GM19043 (cell line): ENCODE measurements around the gene PTPRN2.

ENCODE experiments used
- ATAC-seq: cut with Tn5 transposase; IDR thresholded peaks from one replicate; pipeline ENCODE4 v1.9.1; 2021; ENCODE audit warnings: low read depth; ENCODE audit not compliant: unreplicated experiment

The PTPRN2 gene

GRCh38 chr7:158074896-158075632 is 512.6 kb downstream of the PTPRN2 start:
- no peak for ATAC-seq

DNA sequence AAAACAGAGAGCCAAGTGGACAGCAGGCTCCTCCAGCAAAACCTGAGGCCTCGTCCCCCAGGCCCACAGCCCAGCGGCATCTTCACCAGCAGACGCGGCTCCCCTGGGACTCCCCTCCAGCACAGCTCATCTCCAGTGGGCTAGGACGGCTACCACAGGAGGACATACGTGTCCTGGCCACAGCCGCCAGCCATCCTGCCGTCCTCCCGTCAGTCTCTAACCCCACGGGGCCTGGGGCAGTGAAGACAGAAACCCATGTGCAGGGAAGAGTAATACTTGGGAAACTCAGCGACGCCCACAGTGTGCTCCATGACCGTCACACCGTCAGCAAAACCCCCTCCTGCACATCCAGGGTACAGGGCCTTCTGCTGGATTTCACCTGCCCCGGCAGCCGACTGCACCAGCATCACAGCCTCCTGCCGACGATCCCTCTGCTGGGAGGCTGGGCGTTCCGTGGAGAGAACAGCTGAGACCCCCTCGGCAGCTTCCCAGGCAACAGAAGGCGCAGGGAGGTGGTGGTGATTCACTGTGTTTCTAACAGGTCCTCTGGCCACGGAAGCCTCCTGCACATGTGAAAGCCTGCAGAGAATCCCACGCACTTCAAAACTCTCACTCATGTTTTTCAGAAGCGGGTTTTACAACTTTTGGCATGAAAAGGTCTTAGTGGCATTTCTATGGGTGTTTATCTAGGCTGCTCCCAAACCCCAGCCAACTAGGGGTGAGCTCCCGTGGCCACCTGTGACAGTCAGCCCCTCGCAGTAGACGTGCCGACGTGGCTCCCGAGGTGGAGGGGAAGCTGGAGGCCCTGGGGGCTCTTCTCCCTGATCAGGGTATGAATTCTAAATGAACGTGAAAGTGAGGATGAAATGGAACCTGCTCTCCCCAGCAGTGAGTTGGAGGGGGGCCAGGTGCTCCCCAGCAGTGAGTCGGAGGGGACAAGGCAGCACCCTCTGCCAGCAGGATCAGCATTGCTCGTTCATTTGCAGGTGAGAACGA is 513.5 kb downstream of the PTPRN2 start:
- ATAC-seq, result no peak

DNA sequence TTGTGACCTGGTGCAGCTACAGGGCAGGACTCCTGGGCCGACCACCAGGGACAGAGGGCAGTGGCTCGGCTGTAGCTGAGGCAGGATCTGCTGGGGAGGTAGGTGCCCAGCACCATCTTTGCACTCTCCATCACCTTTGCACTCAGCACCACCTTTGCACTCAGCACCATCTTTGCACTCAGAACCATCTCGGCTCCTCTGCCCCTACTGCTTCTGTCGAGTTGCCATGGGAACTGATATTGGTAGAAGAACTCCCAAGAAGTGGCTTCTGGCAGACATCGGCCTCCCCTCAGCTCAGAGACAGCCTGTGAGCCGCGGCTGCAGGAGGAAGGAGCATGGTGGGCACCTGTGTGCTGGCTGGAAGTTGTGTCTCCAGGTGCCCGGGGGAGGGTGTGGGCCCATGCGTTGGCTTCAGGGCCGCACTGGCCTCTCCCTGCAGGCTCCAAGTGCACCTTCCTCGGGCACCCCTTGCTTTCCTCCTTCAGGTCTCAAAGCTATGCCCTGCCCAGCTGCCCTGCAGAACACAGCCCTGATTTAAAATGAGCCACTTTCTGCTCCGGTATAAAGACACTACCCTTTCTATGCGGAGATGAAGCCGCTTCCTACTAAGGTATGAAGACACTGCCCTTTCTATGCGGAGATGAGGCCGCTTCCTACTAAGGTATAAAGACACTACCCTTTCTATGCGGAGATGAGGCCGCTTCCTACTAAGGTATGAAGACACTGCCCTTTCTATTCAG is 514.5 kb downstream of the PTPRN2 start:
- ATAC-seq, result no peak

GRCh38 chr7:158070222-158070920 is 517.3 kb downstream of the PTPRN2 start:
- no peak for ATAC-seq

DNA sequence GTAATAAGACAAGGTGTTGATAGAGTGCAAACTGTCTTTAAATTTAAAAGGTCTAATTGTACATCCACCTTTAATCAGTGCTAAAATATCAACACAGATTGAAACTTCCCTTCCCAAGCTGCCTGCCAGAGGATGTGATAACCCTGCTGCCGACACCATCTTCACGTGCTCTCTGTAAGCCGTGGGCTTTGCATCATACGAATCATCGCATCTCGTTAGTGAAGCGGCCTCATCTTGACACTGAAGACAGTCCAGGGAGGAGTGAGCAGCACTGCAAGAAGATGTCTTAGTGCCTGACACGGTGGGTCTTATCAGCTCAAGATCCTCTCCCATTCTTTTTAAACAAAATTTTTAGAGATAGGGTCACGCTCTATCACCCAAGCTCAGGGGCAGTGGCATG is 518.8 kb downstream of the PTPRN2 start:
- ATAC-seq, result no peak

DNA sequence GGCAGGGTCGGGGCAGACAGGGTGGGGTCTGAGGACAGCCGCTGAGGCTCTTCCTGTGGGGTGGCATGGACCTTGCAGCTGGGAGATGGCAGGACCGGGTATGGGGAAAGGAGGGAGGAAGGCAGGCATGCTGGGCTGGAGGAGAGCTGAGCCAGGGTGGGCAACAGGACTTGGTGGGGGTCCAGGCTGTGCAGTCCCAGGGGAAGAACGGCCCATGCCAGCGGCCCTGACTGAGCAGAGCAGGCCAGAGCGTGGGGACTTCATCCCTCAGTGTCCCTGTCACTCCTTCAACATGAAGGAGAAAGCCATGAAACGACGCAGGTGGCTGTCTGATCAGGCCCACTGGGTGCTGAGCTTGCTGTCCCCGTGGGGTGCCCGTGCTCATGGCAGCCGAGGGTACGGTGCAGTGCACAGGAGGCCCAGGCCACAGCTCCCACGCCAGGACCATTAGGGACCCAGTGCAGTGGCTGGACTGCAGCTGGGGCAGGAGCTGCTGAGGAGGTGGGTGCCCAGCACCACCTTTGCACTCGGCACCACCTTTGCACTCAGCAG is 519.6 kb downstream of the PTPRN2 start:
- ATAC-seq, result no peak

DNA sequence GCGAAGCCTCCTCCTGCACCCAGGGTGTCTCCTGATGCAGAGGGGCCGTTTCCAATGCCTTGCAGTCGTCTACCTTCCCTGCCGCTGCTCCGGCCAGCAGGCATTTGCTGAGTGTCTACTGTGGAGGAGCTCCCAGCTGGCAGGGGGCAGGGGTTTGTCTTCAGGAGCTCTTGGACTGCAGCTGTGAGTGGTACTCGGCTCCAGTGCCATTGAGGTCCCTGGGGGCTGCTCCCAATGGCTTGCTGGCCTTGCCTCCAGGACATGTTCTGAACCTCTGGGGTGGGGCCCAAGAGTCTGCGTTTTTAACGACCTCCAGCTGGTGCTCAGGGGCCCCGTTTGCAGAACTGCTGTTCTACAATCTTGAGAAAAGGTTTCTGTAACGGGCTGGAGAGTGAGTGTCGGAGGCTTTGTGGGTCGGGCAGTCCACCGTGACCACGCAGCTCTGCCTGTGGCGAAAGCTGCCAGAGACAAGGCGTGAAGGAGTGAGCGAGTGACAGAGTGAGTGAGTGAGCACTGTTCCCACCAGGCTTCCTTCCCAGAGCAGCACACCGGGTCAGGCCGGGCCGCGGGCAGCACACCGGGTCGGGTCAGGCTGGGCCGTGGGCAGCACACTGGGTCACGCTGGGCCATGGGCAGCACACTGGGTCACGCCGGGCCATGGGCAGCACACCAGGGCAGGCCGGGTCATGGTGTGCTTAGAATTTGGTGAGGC is 520.2 kb downstream of the PTPRN2 start:
- ATAC-seq, result no peak

GRCh38 chr7:158066085-158066484 is 521.5 kb downstream of the PTPRN2 start:
- no peak for ATAC-seq

DNA sequence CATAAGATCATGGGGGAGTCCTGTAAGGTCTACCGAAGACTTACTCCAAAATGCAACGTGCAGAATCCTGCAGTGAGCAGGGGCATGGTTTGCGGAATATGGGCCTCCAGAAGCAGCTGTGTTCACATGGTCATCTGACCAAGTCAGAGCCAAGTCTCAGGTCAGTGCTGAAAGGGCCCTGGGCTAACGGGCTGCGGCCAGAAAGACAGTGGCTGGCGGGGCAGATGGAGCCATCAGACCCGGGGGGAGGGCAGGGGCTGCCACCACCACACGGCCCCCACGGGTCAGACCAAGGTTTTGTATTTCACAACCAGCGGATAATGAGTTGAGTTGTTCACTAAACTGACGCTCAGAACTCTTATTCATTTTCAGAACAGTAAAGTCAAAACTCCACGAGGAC is 522.3 kb downstream of the PTPRN2 start:
- no peak for ATAC-seq

DNA sequence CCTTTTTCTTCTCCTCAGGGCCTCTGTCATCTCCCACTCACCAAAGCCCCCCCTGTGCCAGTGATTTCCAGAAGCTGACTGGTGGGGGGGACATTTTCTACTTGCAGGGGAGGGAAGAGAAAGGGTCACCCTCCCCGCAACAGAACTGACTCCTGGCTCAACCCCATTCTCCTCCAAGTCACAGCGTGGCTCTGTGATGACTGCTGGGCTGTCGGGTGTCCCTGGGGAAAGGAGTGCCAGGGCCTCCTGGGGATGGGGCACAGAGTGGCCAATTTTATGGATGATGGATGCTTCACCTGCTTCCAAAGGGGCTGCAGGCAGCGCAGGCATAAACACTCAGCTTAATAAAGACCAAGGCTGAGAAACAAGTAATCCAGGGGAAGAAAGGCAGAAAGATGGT is 523.0 kb downstream of the PTPRN2 start:
- ATAC-seq, result no peak

DNA sequence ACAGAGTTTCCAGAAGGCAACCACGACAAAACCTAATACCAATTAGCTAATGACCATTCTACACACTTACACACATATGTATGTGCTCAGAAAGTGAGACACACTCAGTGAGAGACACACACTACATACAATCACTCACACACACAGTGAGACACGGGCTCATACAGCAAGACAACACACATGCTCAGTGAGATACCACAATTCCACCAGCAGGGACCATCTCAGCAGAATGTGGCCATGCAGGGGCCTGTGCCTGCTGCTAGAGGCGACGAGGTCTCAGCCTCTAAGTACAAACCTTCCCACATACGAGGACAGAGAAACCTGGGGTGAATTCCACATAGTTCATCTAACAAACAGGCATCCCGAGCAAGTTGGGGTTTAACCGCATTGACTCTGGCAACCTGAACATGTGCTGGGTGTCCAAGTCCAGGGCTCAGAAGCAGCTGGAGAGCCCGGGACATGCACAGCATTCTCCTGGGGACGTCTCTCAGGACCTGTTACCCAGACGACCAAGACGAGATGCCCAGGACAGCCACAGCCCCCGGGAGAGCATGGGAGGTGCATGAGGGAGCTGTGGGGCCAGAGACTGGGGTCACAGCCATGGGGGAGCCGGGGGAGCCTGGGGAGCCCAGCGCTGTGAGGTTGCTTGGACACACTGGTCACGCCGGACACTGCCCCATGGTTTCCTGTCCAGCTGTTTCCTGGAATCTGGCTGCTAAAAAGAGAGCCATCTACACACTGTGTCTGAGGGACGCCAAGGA is 523.6 kb downstream of the PTPRN2 start:
- no peak for ATAC-seq

- no peak for ATAC-seq
Observed at GRCh38 chr7:158062661-158063060, 525.0 kb downstream of the PTPRN2 start.

DNA sequence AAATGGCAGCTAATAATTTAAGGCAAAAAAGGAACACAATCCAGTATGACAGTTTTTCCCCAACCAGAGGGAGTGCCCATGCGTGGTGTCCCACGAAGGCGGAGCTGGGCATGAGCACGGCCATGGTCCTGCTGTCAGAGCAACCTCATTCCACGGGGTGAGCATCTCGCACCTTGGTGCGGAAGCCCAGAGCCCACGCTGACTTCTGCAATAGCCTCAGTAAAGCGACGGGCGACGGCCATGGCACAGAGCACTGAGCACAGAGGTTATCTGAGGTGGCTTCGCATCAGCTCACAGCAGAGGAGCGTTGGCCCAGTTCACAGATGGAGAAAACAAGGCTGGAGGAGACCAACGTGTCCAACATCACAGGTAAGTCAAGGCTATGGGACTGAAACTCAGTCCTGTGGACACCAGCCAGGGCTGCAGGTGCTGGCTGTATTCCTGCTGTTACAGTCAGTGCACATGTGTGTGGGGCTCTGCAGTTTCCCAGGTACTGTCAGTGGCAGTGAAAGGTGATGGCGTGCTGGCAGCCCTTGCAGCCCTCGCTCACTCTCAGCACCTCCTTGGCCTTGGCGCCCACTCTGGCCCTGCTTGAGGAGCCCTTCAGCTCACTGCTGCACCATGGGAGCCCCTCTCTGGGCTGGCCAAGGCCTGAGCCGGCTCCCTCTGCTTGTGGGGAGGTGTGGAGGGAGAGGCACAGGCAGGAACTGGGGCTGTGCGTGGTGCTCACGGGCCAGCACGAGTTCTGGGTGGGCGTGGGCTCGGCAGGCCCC is 525.6 kb downstream of the PTPRN2 start:
- ATAC-seq, result no peak

GRCh38 chr7:158061026-158061630 is 526.5 kb downstream of the PTPRN2 start:
- ATAC-seq, result no peak

DNA sequence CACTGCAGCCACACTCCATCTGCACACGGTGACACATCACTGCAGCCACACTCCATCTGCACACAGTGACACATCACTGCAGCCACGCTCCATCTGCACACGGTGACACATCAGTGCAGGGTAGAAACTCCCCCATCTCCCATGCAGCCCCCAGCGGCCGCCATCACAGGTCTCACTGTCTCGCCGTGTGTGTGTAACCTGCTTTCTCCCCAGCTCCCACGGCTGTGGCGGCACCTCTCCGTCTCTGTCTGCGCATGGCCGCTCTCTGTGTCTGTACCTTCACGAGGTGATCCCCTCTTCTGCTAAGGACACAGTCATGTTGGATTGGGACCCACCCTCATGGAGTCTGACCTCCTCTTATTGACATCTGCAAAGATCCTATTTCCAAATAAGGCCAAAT is 527.4 kb downstream of the PTPRN2 start:
- ATAC-seq, result no peak

- no peak for ATAC-seq
Observed at GRCh38 chr7:158057446-158057845, 530.2 kb downstream of the PTPRN2 start.

GRCh38 chr7:158056761-158057160 is 530.9 kb downstream of the PTPRN2 start:
- ATAC-seq, result no peak
